Nephron (organoid): ENCODE results near the gene CIZ1.

Experiments used
- H3K27ac Mint-ChIP-seq, 3 experiments: 2 replicates each; pipeline ENCODE4 v1.8.0; 2020; ENCODE audit warnings: mixed read lengths in 3 of 3, mild to moderate bottlenecking in 2 of 3, moderate library complexity in 1 of 3
- H3K27me3 Mint-ChIP-seq: 2 replicates; pipeline ENCODE4 v1.8.0; 2021; ENCODE audit warnings: low read depth, mild to moderate bottlenecking, moderate library complexity, mixed read lengths
- H3K36me3 Mint-ChIP-seq: 2 replicates; pipeline ENCODE4 v1.8.0; 2020; ENCODE audit warnings: low read depth, mixed read lengths
- H3K4me1 Mint-ChIP-seq: 2 replicates; pipeline ENCODE4 v1.8.0; 2020; ENCODE audit warnings: mixed read lengths
- H3K4me3 Mint-ChIP-seq, 3 experiments: 2 replicates each; pipeline ENCODE4 v1.8.0; 2020; ENCODE audit warnings: mild to moderate bottlenecking in 3 of 3, mixed read lengths in 3 of 3, moderate library complexity in 2 of 3
- H3K9me3 Mint-ChIP-seq: 2 replicates; pipeline ENCODE4 v1.8.0; 2020; ENCODE audit warnings: mixed read lengths
- TF ChIP-seq, protein P1 (sequence below), 3 experiments: fragments of 200-600 bp; sonication (generic); IDR thresholded peaks; one replicate each; pipeline ENCODE4 v1.5.0; 2021; ENCODE audit warnings: antibody characterized with exemption in 3 of 3; ENCODE audit not compliant: unreplicated experiment in 3 of 3

The CIZ1 gene

DNA sequence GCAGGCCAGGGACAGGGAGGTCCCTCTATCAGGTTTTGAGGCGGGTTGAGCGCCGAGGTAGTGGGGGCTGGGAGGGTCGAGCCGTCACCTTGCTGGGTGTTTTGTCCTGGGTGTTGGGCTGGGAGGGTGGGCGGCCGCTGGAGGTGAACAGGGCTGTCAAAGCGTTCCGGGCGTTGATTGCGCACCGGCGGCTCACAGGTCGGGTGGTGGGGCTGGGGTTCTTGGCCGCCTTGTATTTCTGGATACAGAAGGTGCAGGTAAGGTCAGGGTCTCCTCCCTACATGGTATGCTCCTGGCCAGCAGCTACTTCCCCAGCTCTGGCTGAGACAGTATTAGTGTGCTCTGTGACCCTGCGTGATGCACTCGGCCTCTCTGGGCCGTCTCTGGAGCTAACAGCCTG is 25.2 kb downstream of the CIZ1 start:
- no peaks in the 10 kb centered on the region for H3K27me3 Mint-ChIP-seq
- H3K4me1 Mint-ChIP-seq: peaks cover 6% of the 10 kb centered on the region
- H3K4me3 Mint-ChIP-seq: no peak overlapping the region
- no peaks in the 10 kb centered on the region for H3K9me3 Mint-ChIP-seq
- TF ChIP-seq, protein P1, sequence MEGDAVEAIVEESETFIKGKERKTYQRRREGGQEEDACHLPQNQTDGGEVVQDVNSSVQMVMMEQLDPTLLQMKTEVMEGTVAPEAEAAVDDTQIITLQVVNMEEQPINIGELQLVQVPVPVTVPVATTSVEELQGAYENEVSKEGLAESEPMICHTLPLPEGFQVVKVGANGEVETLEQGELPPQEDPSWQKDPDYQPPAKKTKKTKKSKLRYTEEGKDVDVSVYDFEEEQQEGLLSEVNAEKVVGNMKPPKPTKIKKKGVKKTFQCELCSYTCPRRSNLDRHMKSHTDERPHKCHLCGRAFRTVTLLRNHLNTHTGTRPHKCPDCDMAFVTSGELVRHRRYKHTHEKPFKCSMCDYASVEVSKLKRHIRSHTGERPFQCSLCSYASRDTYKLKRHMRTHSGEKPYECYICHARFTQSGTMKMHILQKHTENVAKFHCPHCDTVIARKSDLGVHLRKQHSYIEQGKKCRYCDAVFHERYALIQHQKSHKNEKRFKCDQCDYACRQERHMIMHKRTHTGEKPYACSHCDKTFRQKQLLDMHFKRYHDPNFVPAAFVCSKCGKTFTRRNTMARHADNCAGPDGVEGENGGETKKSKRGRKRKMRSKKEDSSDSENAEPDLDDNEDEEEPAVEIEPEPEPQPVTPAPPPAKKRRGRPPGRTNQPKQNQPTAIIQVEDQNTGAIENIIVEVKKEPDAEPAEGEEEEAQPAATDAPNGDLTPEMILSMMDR (IDR thresholded peaks at IDR 0.05; ENCODE audit: unreplicated experiment in 3 of 3): no peak
- H3K27ac Mint-ChIP-seq: no peak overlapping the region
- H3K36me3 Mint-ChIP-seq: peaks cover 60% of the 10 kb centered on the region

DNA sequence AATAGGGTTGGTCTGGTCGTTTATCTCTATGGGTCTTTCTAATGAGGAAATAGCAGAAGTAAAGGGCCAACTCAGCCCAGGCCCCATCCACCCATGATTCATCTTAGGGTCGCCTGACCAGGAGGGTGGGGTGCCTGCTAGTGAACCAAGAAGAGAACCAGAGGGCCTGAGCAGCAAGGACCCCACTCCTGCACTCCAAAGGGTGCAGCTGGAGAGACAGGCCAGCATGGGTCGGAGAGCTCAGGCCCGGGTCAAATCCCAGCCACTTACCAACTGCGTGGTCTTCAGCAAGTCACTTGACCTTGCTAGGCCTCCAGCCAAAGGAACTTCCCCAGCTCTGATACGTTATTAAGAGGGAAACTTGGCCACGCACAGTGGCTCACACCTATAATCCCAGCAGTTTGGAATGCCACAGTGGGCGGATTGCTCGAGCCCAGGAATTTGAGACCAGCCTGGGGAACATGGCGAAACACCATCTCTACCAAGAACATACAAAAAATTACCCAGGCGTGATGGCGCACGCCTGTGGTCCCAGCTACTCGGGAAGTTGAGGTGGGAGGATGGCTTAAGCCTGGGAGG is 27.0 kb downstream of the CIZ1 start:
- Mint-ChIP-seq H3K4me1 (peaks cover 4% of the 10 kb centered on the region), H3K27me3 (no peaks in the 10 kb centered on the region), H3K4me3 (peak overlapping the region in 2 of 3 experiments; percentile 43 to 48), H3K27ac (no peak overlapping the region), H3K36me3 (peaks cover 47% of the 10 kb centered on the region), H3K9me3 (no peaks in the 10 kb centered on the region)
- TF ChIP-seq, protein P1 (IDR thresholded peaks at IDR 0.05; ENCODE audit: unreplicated experiment in 3 of 3): no peak

DNA sequence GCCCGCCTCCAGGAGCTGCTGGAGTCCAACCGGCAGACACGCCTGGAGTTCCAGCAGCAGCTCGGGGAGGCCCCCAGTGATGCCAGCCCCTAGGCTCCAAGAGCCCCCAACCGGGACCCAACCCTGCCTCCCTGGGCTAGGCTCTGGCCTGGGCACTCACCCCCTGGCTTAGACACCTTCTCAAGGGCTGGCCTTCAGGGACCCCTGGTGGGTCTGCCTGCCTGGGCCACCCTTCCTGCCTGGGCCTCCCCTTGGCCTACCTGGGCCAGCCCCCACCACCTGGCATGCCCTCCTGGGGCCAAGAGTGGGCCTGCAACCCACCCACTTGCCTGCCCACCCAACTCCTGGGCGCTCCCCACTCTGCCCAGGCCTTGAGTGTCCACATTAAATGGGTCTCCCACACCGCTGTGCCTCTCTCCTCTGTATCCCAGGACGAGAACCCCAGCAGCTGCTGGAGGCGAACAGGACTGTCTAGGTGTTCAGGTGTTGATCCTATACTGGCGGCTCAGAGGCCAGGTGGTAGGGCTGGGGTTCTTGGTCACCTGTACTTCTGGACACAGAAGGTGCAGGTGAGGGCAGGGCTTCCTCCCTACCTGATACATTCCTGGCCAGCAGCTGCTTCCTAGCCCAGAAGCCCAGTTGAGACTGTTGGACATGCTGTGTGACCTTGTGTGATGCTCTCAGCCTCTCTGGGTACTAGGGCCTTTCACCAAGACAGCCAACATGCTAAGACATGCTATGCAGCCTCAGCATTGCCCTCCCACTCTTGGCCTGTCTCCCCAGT is 27.7 kb downstream of the CIZ1 start:
- peaks cover 4% of the 10 kb centered on the region for H3K4me1 Mint-ChIP-seq
- H3K9me3 Mint-ChIP-seq: no peaks in the 10 kb centered on the region
- TF ChIP-seq, protein P1 (IDR thresholded peaks at IDR 0.05; ENCODE audit: unreplicated experiment in 3 of 3): no peak
- H3K27me3 Mint-ChIP-seq: no peaks in the 10 kb centered on the region
- H3K27ac Mint-ChIP-seq: no peak overlapping the region
- H3K4me3 Mint-ChIP-seq: peak overlapping the region in 2 of 3 experiments; percentile 43 to 48
- H3K36me3 Mint-ChIP-seq: peaks cover 40% of the 10 kb centered on the region

DNA sequence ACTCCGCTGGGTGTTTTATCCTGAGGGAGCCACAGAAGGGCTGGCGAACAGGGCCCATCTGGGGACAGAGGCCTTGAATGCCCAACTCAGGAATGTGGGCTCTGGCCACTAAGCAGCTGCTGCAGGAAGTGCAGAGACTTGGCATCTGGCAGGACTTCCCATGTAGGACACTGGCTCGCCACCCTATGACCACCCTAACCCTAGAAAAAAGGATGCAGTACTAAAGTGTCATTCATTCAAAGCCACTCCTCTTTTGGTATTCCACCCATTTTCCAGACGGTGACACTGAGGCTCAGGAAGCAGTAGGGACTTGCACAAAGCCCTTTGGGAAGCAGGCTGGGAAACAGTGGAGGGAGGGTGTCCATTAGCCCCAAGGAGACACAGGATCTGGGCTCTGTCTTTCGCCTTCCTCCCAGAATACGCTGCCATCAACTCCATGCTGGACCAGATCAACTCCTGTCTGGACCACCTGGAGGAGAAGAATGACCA is 28.3 kb downstream of the CIZ1 start:
- Mint-ChIP-seq H3K27ac (no peak overlapping the region), H3K4me1 (peaks cover 4% of the 10 kb centered on the region), H3K9me3 (no peaks in the 10 kb centered on the region), H3K4me3 (no peak overlapping the region), H3K36me3 (peaks cover 37% of the 10 kb centered on the region), H3K27me3 (no peaks in the 10 kb centered on the region)
- TF ChIP-seq, protein P1 (IDR thresholded peaks at IDR 0.05; ENCODE audit: unreplicated experiment in 3 of 3): no peak

DNA sequence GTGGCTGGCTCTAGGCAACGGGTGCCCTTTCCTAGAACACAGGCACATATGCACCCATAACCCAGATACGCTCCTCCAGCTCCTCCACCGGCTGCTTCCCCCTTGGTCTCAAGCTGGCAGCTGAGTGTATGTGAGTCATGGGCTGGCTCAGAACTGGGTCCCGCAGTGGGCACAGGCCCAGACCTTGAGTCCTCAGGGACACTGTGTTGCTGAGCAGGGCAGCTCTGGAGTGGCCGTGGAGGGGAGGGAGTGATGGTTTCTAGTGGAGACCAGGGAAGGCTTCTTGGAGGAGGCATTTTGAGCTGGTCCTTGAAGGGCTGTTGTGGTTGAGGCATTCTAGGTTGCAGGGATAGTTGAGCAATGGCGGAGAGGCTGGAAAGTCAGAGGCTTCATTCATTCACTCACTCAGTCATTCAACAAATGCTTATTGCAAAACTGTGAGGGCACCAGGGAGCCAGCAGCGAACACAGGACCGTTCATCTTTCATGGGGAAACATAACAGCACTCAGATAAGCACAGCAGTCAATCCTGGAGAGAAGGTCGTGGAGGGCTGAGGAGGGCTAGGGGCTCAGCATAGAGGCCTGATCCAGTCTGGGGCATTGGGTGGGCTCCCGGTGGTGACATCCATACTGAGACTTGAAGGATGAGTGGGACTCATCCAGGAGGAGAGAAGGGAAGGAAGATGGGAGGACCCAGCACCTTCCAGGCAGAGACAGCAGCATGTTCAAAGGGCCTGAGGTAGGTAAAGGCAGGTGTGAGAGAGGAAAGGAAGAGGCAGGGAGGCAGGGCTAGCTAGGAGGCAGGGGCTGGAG is 29.0 kb downstream of the CIZ1 start:
- Mint-ChIP-seq H3K27me3 (no peaks in the 10 kb centered on the region), H3K4me3 (peak overlapping the region; percentile 64 to 87 (median 84)), H3K4me1 (peaks cover 4% of the 10 kb centered on the region), H3K27ac (no peak overlapping the region), H3K36me3 (peaks cover 32% of the 10 kb centered on the region), H3K9me3 (no peaks in the 10 kb centered on the region)
- TF ChIP-seq, protein P1 (IDR thresholded peaks at IDR 0.05; ENCODE audit: unreplicated experiment in 3 of 3): no peak
